Neural progenitor cell (in vitro differentiated cells): Measurements from ENCODE around the gene SPAG16. TPM values are rescaled to one million over a fixed set of nuclear protein-coding genes. Genes with fewer than 3 reads are reported as not detected.
"Not testable (repeated sequence)": the region's sequence is repeated elsewhere in the genome, so short reads cannot be mapped to it uniquely, and the experiment has no call there.

Experiments
- DNase-seq: peaks from one replicate; pipeline ENCODE4 v3.0.0-alpha.2; 2016; ENCODE audit warnings: low spot score
- H2AFZ ChIP-seq: fragments of 200-600 bp; sonication (generic); replicated peaks from 2 replicates; pipeline ENCODE4 v1.6.1; 2016; ENCODE audit warnings: antibody characterized with exemption
- H3F3A ChIP-seq: fragments of 200-600 bp; sonication (generic); 2 replicates; pipeline ENCODE4 v1.6.1; 2016; ENCODE audit warnings: antibody characterized with exemption, low read depth
- H3K27ac ChIP-seq: fragments of 200-600 bp; sonication (generic); 2 replicates; pipeline ENCODE4 v1.5.1; 2016; ENCODE audit warnings: mild to moderate bottlenecking
- H3K27me3 ChIP-seq: fragments of 200-600 bp; sonication (generic); 2 replicates; pipeline ENCODE4 v1.6.1; 2016; ENCODE audit warnings: mild to moderate bottlenecking, moderate library complexity
- H3K36me3 ChIP-seq: fragments of 200-600 bp; sonication (generic); 2 replicates; pipeline ENCODE4 v1.5.1; 2016
- H3K4me1 ChIP-seq: fragments of 200-600 bp; sonication (generic); 2 replicates; pipeline ENCODE4 v1.6.1; 2016; ENCODE audit warnings: mixed run types
- H3K4me2 ChIP-seq: fragments of 200-600 bp; sonication (generic); 2 replicates; pipeline ENCODE4 v1.6.1; 2016
- H3K4me3 ChIP-seq: fragments of 200-600 bp; sonication (generic); 2 replicates; pipeline ENCODE4 v1.5.1; 2016
- H3K79me2 ChIP-seq: fragments of 200-600 bp; sonication (generic); 2 replicates; pipeline ENCODE4 v1.6.1; 2016; ENCODE audit warnings: low read depth
- H3K9ac ChIP-seq: fragments of 200-600 bp; sonication (generic); 2 replicates; pipeline ENCODE4 v1.6.1; 2016
- H3K9me3 ChIP-seq: fragments of 200-600 bp; sonication (generic); 2 replicates; pipeline ENCODE4 v1.5.1; 2016; ENCODE audit warnings: low read depth
- H4K20me1 ChIP-seq: fragments of 200-600 bp; sonication (generic); 2 replicates; pipeline ENCODE4 v1.6.1; 2016; ENCODE audit warnings: low read depth
- H3K27ac Mint-ChIP-seq: 3 replicates; pipeline ENCODE4 v1.8.0; 2021; ENCODE audit warnings: mixed read lengths
- H3K27me3 Mint-ChIP-seq: 2 replicates; pipeline ENCODE4 v1.8.0; 2022; ENCODE audit warnings: low read depth, mild to moderate bottlenecking, inconsistent platforms, moderate library complexity, mixed read lengths; ENCODE audit not compliant: insufficient read depth
- H3K36me3 Mint-ChIP-seq: 3 replicates; pipeline ENCODE4 v1.8.0; 2021; ENCODE audit warnings: mixed read lengths
- H3K4me1 Mint-ChIP-seq: 3 replicates; pipeline ENCODE4 v1.8.0; 2021; ENCODE audit warnings: mixed read lengths
- H3K4me3 Mint-ChIP-seq: 3 replicates; pipeline ENCODE4 v1.8.0; 2021; ENCODE audit warnings: mild to moderate bottlenecking, moderate library complexity, mixed read lengths
- H3K9me3 Mint-ChIP-seq: 3 replicates; pipeline ENCODE4 v1.8.0; 2020; ENCODE audit warnings: mixed read lengths
- EZH2 ChIP-seq: fragments of 200-600 bp; sonication (generic); IDR thresholded peaks from 2 replicates; pipeline ENCODE4 v1.6.1; 2017; ENCODE audit warnings: antibody characterized with exemption, mild to moderate bottlenecking, moderate library complexity
- EZH2phosphoT487 ChIP-seq: fragments of 200-600 bp; sonication (generic); IDR thresholded peaks from 2 replicates; pipeline ENCODE4 v1.6.1; 2017; ENCODE audit warnings: antibody characterized with exemption
- total RNA-seq: library from RNA; depleted of rRNA; stranded (reverse); fragments of >200 nt; gene quantifications from 2 replicates; pipeline ENCODE4 v1.2.3, GENCODE V29; 2015; ENCODE audit warnings: low replicate concordance
- TF ChIP-seq, protein P1 (sequence below): fragments of 200-600 bp; sonication (generic); IDR thresholded peaks from 2 replicates; pipeline ENCODE4 v1.5.1; 2017; ENCODE audit warnings: antibody characterized with exemption, mild to moderate bottlenecking

The SPAG16 gene
- total RNA-seq, 1 donor from 2014 or later: 70.3 TPM

DNA sequence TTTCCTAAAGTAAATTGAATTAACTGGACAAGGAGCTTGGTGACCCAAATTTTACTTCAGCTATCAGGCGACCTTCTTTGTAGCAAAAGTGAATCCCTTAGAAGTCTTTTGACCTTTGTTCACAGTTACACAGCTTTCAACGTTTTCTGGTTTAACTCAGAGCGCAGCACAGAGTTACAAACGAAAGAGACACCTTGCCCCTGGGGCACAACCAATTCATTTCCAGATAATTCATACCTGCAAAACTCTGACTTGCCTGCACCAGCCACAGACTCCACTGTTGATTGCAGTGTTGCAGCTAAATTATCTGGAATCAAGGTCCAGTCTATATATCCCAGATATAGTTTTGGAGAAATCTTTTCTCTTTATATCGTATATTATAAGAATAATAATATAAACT, 768.0 kb downstream of the SPAG16 start:
- H3K9me3 Mint-ChIP-seq: no peaks in the 10 kb centered on the region
- H3K4me3 Mint-ChIP-seq: no peak overlapping the region
- H3K27me3 Mint-ChIP-seq: no peaks in the 10 kb centered on the region
- H3F3A ChIP-seq: no peaks in the 10 kb centered on the region
- no peak overlapping the region for H3K9ac ChIP-seq
- TF ChIP-seq, protein P1, sequence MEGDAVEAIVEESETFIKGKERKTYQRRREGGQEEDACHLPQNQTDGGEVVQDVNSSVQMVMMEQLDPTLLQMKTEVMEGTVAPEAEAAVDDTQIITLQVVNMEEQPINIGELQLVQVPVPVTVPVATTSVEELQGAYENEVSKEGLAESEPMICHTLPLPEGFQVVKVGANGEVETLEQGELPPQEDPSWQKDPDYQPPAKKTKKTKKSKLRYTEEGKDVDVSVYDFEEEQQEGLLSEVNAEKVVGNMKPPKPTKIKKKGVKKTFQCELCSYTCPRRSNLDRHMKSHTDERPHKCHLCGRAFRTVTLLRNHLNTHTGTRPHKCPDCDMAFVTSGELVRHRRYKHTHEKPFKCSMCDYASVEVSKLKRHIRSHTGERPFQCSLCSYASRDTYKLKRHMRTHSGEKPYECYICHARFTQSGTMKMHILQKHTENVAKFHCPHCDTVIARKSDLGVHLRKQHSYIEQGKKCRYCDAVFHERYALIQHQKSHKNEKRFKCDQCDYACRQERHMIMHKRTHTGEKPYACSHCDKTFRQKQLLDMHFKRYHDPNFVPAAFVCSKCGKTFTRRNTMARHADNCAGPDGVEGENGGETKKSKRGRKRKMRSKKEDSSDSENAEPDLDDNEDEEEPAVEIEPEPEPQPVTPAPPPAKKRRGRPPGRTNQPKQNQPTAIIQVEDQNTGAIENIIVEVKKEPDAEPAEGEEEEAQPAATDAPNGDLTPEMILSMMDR: no peak
- TF ChIP-seq EZH2phosphoT487: no peak
- no peak for TF ChIP-seq EZH2
- H3K36me3 Mint-ChIP-seq: no peaks in the 10 kb centered on the region
- no peaks in the 10 kb centered on the region for H3K4me1 ChIP-seq
- H4K20me1 ChIP-seq: no peaks in the 10 kb centered on the region
- no peaks in the 10 kb centered on the region for H3K36me3 ChIP-seq
- no peak overlapping the region for H3K27ac Mint-ChIP-seq
- no peak overlapping the region for H2AFZ ChIP-seq
- no peak for DNase-seq
- H3K27me3 ChIP-seq: no peaks in the 10 kb centered on the region
- H3K4me1 Mint-ChIP-seq: no peaks in the 10 kb centered on the region
- no peak overlapping the region for H3K4me2 ChIP-seq
- no peaks in the 10 kb centered on the region for H3K79me2 ChIP-seq
- no peak overlapping the region for H3K4me3 ChIP-seq
- H3K27ac ChIP-seq: no peak overlapping the region
- no peaks in the 10 kb centered on the region for H3K9me3 ChIP-seq

- H3K4me1 Mint-ChIP-seq: no peaks in the 10 kb centered on the region
- DNase-seq: no peak
Measured at GRCh38 chr2:214057986-214058385, 773.7 kb downstream of the SPAG16 start.

GRCh38 chr2:214062279-214062678, 778.0 kb downstream of the SPAG16 start:
- not testable (repeated sequence) for H3K27me3 ChIP-seq, H3K9me3 Mint-ChIP-seq, H3K27me3 Mint-ChIP-seq, H4K20me1 ChIP-seq, H3K9me3 ChIP-seq, H3K27ac Mint-ChIP-seq, H3K9ac ChIP-seq, H3K4me3 ChIP-seq, H3F3A ChIP-seq, H3K36me3 Mint-ChIP-seq, H2AFZ ChIP-seq, H3K79me2 ChIP-seq, H3K4me2 ChIP-seq, H3K36me3 ChIP-seq, H3K4me1 Mint-ChIP-seq, H3K4me3 Mint-ChIP-seq, H3K27ac ChIP-seq, DNase-seq
- H3K4me1 ChIP-seq: peaks cover 12% of the 10 kb centered on the region

More at GRCh38 chr2:214057986-214058385, 773.7 kb downstream of the SPAG16 start:
- no peak overlapping the region for H3K9ac ChIP-seq
- no peak overlapping the region for H3K4me2 ChIP-seq
- Mint-ChIP-seq H3K9me3 (no peaks in the 10 kb centered on the region), H3K27me3 (peaks cover 2% of the 10 kb centered on the region), H3K4me3 (no peak overlapping the region), H3K27ac (no peak overlapping the region), H3K36me3 (no peaks in the 10 kb centered on the region)
- no peaks in the 10 kb centered on the region for H3K4me1 ChIP-seq
- no peak overlapping the region for H3K4me3 ChIP-seq
- H4K20me1 ChIP-seq: no peaks in the 10 kb centered on the region
- no peaks in the 10 kb centered on the region for H3K27me3 ChIP-seq
- H3K79me2 ChIP-seq: no peaks in the 10 kb centered on the region
- no peak overlapping the region for H2AFZ ChIP-seq
- no peak overlapping the region for H3K27ac ChIP-seq
- H3K9me3 ChIP-seq: no peaks in the 10 kb centered on the region
- TF ChIP-seq, protein P1: no peak
- TF ChIP-seq EZH2phosphoT487 (no peak), EZH2 (no peak)
- H3K36me3 ChIP-seq: no peaks in the 10 kb centered on the region
- H3F3A ChIP-seq: no peaks in the 10 kb centered on the region

- H3K4me2 ChIP-seq: no peak overlapping the region
- H3K27me3 ChIP-seq: no peaks in the 10 kb centered on the region
- Mint-ChIP-seq H3K4me3 (no peak overlapping the region), H3K27me3 (peaks cover 2% of the 10 kb centered on the region), H3K36me3 (no peaks in the 10 kb centered on the region), H3K9me3 (no peaks in the 10 kb centered on the region), H3K4me1 (peaks cover 17% of the 10 kb centered on the region), H3K27ac (no peak overlapping the region)
- DNase-seq: no peak
- H2AFZ ChIP-seq: no peak overlapping the region
- H3K4me1 ChIP-seq: peaks cover 16% of the 10 kb centered on the region
- no peaks in the 10 kb centered on the region for H3K79me2 ChIP-seq
- H4K20me1 ChIP-seq: no peaks in the 10 kb centered on the region
- H3K36me3 ChIP-seq: no peaks in the 10 kb centered on the region
- no peak overlapping the region for H3K27ac ChIP-seq
- H3K9me3 ChIP-seq: no peaks in the 10 kb centered on the region
- H3K4me3 ChIP-seq: no peak overlapping the region
- H3F3A ChIP-seq: no peaks in the 10 kb centered on the region
- no peak overlapping the region for H3K9ac ChIP-seq
- TF ChIP-seq EZH2phosphoT487: no peak
- TF ChIP-seq, protein P1: no peak
- TF ChIP-seq EZH2: no peak
Measured at GRCh38 chr2:214064471-214064870, 780.2 kb downstream of the SPAG16 start.
